ACC112 (cell line): ENCODE results near the gene ERAL1.

ENCODE experiments used
- H2AFZ ChIP-seq: fragments of 200-600 bp; sonication (generic); one replicate; pipeline ENCODE4 v1.6.0; 2017; ENCODE audit warnings: antibody characterized with exemption, low read length; ENCODE audit not compliant: unreplicated experiment
- H3K27ac ChIP-seq: fragments of 200-600 bp; sonication (generic); 2 replicates; pipeline ENCODE4 v1.5.1; 2014; ENCODE audit warnings: low read depth, mild to moderate bottlenecking, antibody characterized with exemption, low read length, moderate library complexity
- H3K27me3 ChIP-seq: fragments of 200-600 bp; sonication (generic); 2 replicates; pipeline ENCODE4 v1.6.1; 2014; ENCODE audit warnings: mild to moderate bottlenecking, antibody characterized with exemption, low read length, moderate library complexity, mixed read lengths; ENCODE audit not compliant: insufficient read depth
- H3K36me3 ChIP-seq: fragments of 200-600 bp; sonication (generic); 2 replicates; pipeline ENCODE4 v1.6.1; 2016; ENCODE audit warnings: mild to moderate bottlenecking, antibody characterized with exemption, low read length, moderate library complexity, mixed read lengths; ENCODE audit not compliant: insufficient read depth
- H3K4me1 ChIP-seq: fragments of 200-600 bp; sonication (generic); one replicate; pipeline ENCODE4 v1.6.1; 2016; ENCODE audit warnings: low read length, mixed read lengths; ENCODE audit not compliant: insufficient read depth, unreplicated experiment, control insufficient read depth
- H3K4me3 ChIP-seq: fragments of 200-600 bp; sonication (generic); 2 replicates; pipeline ENCODE4 v1.5.1; 2014; ENCODE audit warnings: mild to moderate bottlenecking, low read depth, low read length
- H3K79me2 ChIP-seq: fragments of 200-600 bp; sonication (generic); one replicate; pipeline ENCODE4 v1.6.0; 2016; ENCODE audit warnings: low read length; ENCODE audit not compliant: control insufficient read depth, unreplicated experiment, insufficient read depth

The ERAL1 gene

GRCh38 chr17:28854457-28855335 is at the start of gene ERAL1:
TSS of gene ERAL1 (plus strand) at chr17:28855016. CDS start at chr17:28855035, 19 bp downstream.
- peaks cover 10% of the 10 kb centered on the region for H3K79me2 ChIP-seq
- peak within 1 kb of the TSS; percentile 99 for H2AFZ ChIP-seq
- peaks cover 5% of the 10 kb centered on the region for H3K4me1 ChIP-seq
- no peaks in the 10 kb centered on the region for H3K27me3 ChIP-seq
- H3K4me3 ChIP-seq: peak within 1 kb of the TSS; percentile 96
- H3K27ac ChIP-seq: peak within 1 kb of the TSS; percentile 13; the same call in 1 of the 2 replicates
- H3K36me3 ChIP-seq: 0 out of 2 replicates have a peak, but pooled peaks cover 5% of the 10 kb centered on the region

- Histone ChIP-seq H3K4me3 (peak overlapping the region; percentile 57), H3K27ac (peak overlapping the region; percentile 99), H3K79me2 (peaks cover 66% of the 10 kb centered on the region), H2AFZ (no peak overlapping the region), H3K4me1 (peaks cover 45% of the 10 kb centered on the region), H3K27me3 (no peaks in the 10 kb centered on the region), H3K36me3 (peaks cover 11% of the 10 kb centered on the region)
Measured at GRCh38 chr17:28807925-28808634, 46.7 kb upstream of the ERAL1 start.

- H3K36me3 ChIP-seq: peaks cover 11% of the 10 kb centered on the region
- H2AFZ ChIP-seq: no peak overlapping the region
- H3K4me1 ChIP-seq: peaks cover 48% of the 10 kb centered on the region
- H3K79me2 ChIP-seq: peaks cover 62% of the 10 kb centered on the region
- no peaks in the 10 kb centered on the region for H3K27me3 ChIP-seq
- H3K27ac ChIP-seq: peak overlapping the region; percentile 99
- H3K4me3 ChIP-seq: peak overlapping the region; percentile 94
Measured at GRCh38 chr17:28810437-28810836, 44.4 kb upstream of the ERAL1 start.

- peak overlapping the region; percentile 91 for H3K27ac ChIP-seq
- H3K36me3 ChIP-seq: peaks cover under 1% of the 10 kb centered on the region; the same call in 1 of the 2 replicates
- H3K27me3 ChIP-seq: no peaks in the 10 kb centered on the region
- H3K4me3 ChIP-seq: peak overlapping the region; percentile 94
- peak overlapping the region; percentile 70 for H2AFZ ChIP-seq
- H3K4me1 ChIP-seq: peaks cover 43% of the 10 kb centered on the region
- peaks cover 56% of the 10 kb centered on the region for H3K79me2 ChIP-seq
Measured at GRCh38 chr17:28811651-28812090, 43.1 kb upstream of the ERAL1 start.

- H3K27ac ChIP-seq: peak overlapping the region; percentile 91
Measured at GRCh38 chr17:28812091-28812747, 42.6 kb upstream of the ERAL1 start.

GRCh38 chr17:28812748-28813377 is 42.0 kb upstream of the ERAL1 start:
- Histone ChIP-seq H3K79me2 (peaks cover 60% of the 10 kb centered on the region), H3K36me3 (no peaks in the 10 kb centered on the region), H3K4me1 (peaks cover 34% of the 10 kb centered on the region), H3K27me3 (no peaks in the 10 kb centered on the region), H3K27ac (peak overlapping the region; percentile 91), H2AFZ (peak overlapping the region; percentile 45), H3K4me3 (peak overlapping the region; percentile 94)

More at GRCh38 chr17:28812091-28812747, 42.6 kb upstream of the ERAL1 start:
- H3K4me1 ChIP-seq: peaks cover 40% of the 10 kb centered on the region
- peaks cover 57% of the 10 kb centered on the region for H3K79me2 ChIP-seq
- peak overlapping the region; percentile 94 for H3K4me3 ChIP-seq
- peak overlapping the region; percentile 70 for H2AFZ ChIP-seq
- H3K36me3 ChIP-seq: no peaks in the 10 kb centered on the region
- H3K27me3 ChIP-seq: no peaks in the 10 kb centered on the region

- H3K27ac ChIP-seq: no peak overlapping the region
- H3K4me3 ChIP-seq: no peak overlapping the region
- H3K27me3 ChIP-seq: no peaks in the 10 kb centered on the region
- H2AFZ ChIP-seq: no peak overlapping the region
- no peaks in the 10 kb centered on the region for H3K36me3 ChIP-seq
- H3K4me1 ChIP-seq: peaks cover 5% of the 10 kb centered on the region
- H3K79me2 ChIP-seq: peaks cover 59% of the 10 kb centered on the region
Measured at GRCh38 chr17:28816540-28816939, 38.3 kb upstream of the ERAL1 start.

GRCh38 chr17:28818819-28819221 is 36.0 kb upstream of the ERAL1 start:
- H2AFZ ChIP-seq: no peak overlapping the region
- H3K4me1 ChIP-seq: no peaks in the 10 kb centered on the region
- peaks cover 62% of the 10 kb centered on the region for H3K79me2 ChIP-seq
- no peak overlapping the region for H3K27ac ChIP-seq
- no peak overlapping the region for H3K4me3 ChIP-seq
- H3K27me3 ChIP-seq: no peaks in the 10 kb centered on the region
- H3K36me3 ChIP-seq: no peaks in the 10 kb centered on the region

- Histone ChIP-seq H3K4me3 (no peak overlapping the region), H3K4me1 (no peaks in the 10 kb centered on the region), H3K27me3 (no peaks in the 10 kb centered on the region), H3K27ac (no peak overlapping the region), H3K79me2 (peaks cover 54% of the 10 kb centered on the region), H2AFZ (no peak overlapping the region), H3K36me3 (no peaks in the 10 kb centered on the region)
Measured at GRCh38 chr17:28819582-28819981, 35.2 kb upstream of the ERAL1 start.

- no peak overlapping the region for H3K4me3 ChIP-seq
- H3K36me3 ChIP-seq: no peaks in the 10 kb centered on the region; the same call in 1 of the 2 replicates
- H3K27ac ChIP-seq: no peak overlapping the region
- peaks cover 27% of the 10 kb centered on the region for H3K79me2 ChIP-seq
- H3K4me1 ChIP-seq: no peaks in the 10 kb centered on the region
- no peaks in the 10 kb centered on the region for H3K27me3 ChIP-seq
- no peak overlapping the region for H2AFZ ChIP-seq
Measured at GRCh38 chr17:28827672-28828071, 27.1 kb upstream of the ERAL1 start.
